NCI-H1694 (cell line): ENCODE results near the gene FAM110C.
"Not testable (repeated sequence)": the region's sequence is repeated elsewhere in the genome, so short reads cannot be mapped to it uniquely, and the experiment has no call there.

Experiments
- DNase-seq: peaks from one replicate; lab custom pipeline; 2025; lab: John Stamatoyannopoulos, UW

FAM110C gene, protein sequence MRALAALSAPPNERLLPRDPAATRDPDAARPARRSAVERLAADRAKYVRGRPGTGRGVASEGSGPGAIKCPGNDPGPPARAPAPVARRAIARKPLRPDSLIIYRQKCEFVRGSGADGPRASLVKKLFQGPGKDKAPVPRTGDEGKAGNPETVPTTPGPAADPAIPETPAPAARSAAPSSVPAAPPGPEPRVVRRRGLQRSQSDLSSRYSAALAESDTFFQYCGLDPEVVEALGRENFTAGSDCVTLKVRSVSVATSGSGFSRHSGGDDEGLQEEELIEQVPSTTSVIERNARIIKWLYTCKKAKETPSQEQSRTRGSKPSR

GRCh38 chr2:46471-47345 is at the start of gene FAM110C:
Gene FAM110C, minus strand, starts transcription at chr2:46505. Its CDS starts 120 bp downstream, at chr2:46385.
- DNase-seq = no peak

DNA sequence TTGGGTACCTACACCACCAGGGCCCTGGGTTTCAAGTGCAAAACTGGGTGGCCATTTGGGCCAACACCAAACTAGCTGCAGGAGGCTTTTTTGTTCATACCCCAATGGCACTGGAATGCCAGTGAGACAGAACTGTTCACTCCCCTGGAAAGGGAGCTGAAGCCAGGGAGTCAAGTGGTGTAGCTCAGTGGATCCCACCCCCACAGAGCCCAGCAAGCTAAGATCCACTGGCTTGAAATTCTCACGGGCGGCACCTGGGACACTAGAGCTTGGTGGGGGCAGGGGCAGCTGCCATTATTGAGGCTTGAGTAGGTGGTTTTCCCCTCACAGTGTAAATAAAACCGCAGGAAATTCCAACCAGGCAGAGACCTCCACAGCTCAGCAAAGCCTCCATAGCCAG is 46.0 kb upstream of the FAM110C start:
- DNase-seq = no peak

GRCh38 chr2:90645-91312 is 44.5 kb upstream of the FAM110C start:
- no peak for DNase-seq

- DNase-seq = no peak
Measured at GRCh38 chr2:85761-86160, 39.5 kb upstream of the FAM110C start.

DNA sequence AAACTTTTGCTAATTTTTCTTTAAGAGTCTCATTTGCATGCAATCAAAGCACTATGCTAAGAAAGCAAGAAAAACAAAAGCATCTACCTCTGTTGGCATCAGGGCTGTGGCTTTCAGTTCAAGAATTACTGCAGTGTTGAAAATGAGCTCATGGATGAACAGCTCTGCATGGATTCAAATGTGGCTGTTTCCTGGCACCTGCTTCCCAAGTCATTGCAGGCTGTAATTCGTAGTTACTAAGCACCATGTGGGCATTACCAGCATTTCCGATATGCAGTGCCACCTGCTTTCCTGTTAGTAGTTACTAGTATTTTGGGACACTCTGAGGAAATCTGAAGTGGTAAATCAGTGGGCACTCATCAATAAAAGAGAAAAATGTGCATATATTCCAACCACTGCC is 37.8 kb upstream of the FAM110C start:
- DNase-seq = no peak

GRCh38 chr2:80971-81736 is 34.8 kb upstream of the FAM110C start:
- DNase-seq = no peak

- DNase-seq = no peak
Measured at GRCh38 chr2:80378-80777, 34.1 kb upstream of the FAM110C start.

DNA sequence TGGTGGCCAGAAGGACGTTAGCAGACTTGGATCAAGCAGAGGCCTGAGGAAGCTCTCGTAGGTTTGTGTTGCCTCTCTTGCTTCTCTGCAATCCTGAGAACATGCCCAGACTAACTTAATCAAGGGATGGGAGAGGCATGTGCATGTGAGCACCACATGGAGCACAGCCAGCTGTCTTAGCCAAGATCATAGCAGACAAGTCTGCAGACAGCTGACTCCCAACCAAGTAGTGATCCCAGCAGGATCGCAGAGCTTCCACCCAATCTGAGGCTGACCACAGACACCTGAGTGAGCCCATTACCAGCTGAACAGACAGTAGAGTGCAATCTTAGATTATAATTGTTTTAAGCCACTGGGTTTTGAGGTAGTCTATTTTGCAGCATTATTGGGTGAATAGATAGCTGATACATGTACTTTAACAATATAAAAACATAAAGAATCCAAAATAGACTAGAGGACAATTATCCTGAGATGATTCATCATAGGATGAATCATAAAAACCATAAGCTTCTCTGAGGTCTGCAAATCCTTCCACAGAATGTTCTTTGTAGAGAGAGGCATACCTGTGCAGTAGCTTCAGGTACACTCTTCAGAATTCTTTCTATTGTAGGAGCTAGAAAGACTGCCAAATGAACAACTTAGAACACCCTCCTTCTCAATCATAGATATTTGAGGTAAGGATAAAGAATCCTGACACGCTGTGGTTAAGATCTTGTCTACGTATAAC is 25.2 kb upstream of the FAM110C start:
- DNase-seq = no peak

- no peak for DNase-seq
Measured at GRCh38 chr2:69366-70344, 23.4 kb upstream of the FAM110C start.

DNA sequence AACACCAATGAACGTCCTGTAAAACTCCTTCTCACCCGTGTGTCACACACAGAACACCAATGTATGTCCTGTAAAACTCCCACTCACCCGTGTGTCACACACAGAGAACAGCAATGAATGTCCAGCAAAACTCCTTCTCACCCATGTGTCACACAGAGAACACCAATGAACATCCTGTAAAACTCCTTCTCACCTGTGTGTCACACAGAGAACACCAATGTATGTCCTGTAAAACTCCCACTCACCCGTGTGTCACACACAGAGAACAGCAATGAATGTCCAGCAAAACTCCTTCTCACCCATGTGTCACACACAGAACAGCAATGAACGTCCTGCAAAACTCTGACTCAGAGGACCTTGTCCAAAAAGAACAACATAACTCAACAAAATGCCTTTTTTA is 22.3 kb upstream of the FAM110C start:
- not testable (repeated sequence) for DNase-seq

DNA sequence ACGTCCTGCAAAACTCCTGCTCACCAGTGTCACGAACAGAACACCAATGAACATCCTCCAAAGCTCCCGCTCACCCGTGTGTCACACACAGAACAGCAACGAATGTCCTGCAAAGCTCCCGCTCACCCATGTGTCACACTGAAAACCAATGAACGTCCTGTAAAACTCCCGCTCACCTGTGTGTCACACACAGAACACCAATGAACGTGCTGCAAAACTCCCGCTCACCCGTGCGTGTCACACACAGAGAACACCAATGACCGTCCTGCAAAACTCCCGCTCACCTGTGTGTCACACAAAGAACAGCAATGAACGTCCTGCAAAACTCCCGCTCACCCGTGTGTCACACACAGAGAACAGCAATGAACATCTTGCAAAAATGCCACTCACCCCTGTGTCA is 20.5 kb upstream of the FAM110C start:
- no peak for DNase-seq

GRCh38 chr2:65121-65520 is 18.8 kb upstream of the FAM110C start:
- DNase-seq = no peak

GRCh38 chr2:55587-56448 is 9.5 kb upstream of the FAM110C start:
- no peak for DNase-seq

DNA sequence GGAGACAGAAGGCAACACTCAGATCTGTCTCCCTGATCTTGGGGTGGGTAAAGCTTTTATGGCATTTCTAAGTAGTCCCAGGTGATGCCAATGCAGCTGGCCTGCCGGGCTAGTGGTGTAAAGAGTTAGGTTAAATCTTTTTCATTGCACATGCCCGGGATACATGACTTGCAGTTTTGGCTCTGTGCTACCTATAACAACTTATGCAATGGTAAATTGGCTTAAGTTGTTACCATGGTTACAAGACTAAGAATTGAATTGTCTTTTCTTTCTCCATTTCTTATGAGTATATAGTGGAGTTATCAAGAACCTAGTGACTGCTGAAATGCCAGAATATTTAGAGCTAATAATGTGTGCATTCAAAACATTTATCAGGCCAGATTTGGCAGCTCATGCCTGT is 5.3 kb upstream of the FAM110C start:
- DNase-seq = no peak

- DNase-seq = no peak
Measured at GRCh38 chr2:47737-48136, 1.4 kb upstream of the FAM110C start.

DNA sequence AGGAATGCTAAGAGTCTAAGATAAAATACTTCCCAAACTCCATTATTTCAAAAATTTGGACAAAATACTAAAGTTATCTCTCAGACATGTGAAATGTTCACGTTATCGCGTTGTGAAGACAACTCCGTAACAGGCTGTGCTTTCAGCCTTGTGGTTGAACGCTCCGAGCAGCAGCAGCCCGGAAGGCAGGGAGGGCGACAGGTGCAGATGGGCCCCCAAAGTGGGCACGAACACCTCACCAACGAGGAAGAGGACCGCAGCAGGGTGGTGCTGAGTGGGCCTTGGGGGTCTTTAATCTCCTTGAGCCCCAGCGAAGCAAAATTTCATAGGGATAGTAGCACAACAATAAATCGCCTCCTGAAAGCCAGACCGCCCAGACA is 1.0 kb upstream of the FAM110C start:
- DNase-seq = no peak

GRCh38 chr2:46131-46470 is 204 bp downstream of the FAM110C start:
- DNase-seq = no peak

DNA sequence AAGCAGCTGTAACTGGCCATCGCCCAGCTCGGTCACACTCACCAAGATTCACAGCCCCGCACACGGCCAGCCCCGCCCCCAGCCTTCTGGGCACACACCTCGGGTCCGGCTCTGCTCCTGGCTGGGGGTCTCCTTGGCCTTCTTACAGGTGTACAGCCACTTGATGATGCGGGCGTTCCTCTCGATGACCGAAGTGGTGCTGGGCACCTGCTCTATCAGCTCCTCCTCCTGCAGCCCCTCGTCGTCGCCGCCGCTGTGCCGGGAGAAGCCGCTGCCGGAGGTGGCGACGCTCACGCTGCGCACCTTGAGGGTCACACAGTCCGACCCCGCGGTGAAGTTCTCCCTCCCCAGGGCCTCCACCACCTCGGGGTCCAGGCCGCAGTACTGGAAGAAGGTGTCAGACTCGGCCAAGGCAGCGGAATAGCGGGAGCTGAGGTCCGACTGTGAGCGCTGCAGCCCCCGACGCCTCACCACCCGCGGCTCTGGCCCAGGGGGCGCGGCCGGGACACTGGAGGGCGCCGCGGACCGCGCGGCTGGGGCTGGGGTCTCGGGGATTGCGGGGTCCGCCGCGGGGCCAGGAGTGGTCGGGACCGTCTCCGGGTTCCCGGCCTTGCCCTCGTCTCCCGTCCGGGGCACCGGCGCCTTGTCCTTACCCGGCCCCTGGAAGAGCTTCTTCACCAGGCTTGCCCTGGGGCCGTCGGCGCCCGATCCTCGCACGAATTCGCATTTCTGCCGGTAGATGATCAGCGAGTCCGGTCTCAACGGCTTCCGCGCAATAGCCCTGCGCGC is 769 bp downstream of the FAM110C start:
- DNase-seq = no peak
